Heart left ventricle (tissue), 13 donors: ENCODE data around the gene ERC1.

Experiments used
- POLR2A ChIP-seq, 2 donors: fragments of 450-650 bp; IDR thresholded peaks; one replicate each; pipeline ENCODE4 v1.6.1; 2017; ENCODE audit warnings: antibody characterized with exemption in 2 of 2, mild to moderate bottlenecking in 2 of 2, moderate library complexity in 2 of 2
- TF ChIP-seq, protein P1 (sequence below), 12 donors: fragments of 200-600 bp; sonication (generic) in 4 of 12; IDR thresholded peaks; one replicate each; pipeline versions ENCODE4 v1.5.0 to v1.8.0; 2018 to 2022; ENCODE audit warnings: antibody characterized with exemption in 12 of 12, mild to moderate bottlenecking in 5 of 12
- donor health status: ischemic (EF 13 %, LVEDD 7.1; RV severe dilation, severe dysfunction).
- donor health status: DM: no; HTN: yes; CAD: no.
- donor health status: DM: no; HTN: no; CAD: no.
- donor health status: ischemic (EF 25% LVEDD 6.9; RV normal size, moderate dysfunction).
- donor health status: ischemic (EF 25% LVEDD 5.7; RV mildly dilated, moderate dysfunction).
- donor health status: ischemic (EF 35%, LVEDD 5.7; RV mildly dilated, moderate dysfunction).
- donor health status: nonischemic (EF 11% LVEDD 7.7; RV severe dilation, severe dysfunction).
- donor health status: DM: yes; HTN: yes; CAD: no.
- donor health status: PGD.
- donor health status: ischemic (EF 29% LVEDD 5.4; RV normal size, mild dysfunction).
- donor health status: nonischemic (EF 23%, LVEDD 6.1; RV moderate dilation, normal function).

DNA sequence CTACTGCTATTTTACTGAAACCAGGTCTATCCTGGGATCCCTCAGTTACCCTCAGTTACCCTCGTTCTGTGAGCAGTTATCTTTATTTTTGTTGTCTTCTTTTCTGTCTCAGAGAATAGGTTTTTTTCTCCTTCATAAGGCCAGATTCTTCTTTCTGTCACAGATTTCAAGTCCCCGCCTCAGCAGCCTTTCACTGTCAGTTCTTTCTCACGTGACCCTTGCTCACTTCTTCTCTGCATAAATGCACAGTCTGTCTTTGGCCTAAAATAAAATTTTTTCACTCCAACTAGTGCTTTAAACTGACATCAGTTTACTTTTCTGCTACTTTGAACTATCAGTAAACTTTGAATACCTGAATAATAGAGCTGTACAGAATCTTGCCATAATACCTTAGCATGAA is 299.7 kb downstream of the ERC1 start:
- TF ChIP-seq, protein P1, sequence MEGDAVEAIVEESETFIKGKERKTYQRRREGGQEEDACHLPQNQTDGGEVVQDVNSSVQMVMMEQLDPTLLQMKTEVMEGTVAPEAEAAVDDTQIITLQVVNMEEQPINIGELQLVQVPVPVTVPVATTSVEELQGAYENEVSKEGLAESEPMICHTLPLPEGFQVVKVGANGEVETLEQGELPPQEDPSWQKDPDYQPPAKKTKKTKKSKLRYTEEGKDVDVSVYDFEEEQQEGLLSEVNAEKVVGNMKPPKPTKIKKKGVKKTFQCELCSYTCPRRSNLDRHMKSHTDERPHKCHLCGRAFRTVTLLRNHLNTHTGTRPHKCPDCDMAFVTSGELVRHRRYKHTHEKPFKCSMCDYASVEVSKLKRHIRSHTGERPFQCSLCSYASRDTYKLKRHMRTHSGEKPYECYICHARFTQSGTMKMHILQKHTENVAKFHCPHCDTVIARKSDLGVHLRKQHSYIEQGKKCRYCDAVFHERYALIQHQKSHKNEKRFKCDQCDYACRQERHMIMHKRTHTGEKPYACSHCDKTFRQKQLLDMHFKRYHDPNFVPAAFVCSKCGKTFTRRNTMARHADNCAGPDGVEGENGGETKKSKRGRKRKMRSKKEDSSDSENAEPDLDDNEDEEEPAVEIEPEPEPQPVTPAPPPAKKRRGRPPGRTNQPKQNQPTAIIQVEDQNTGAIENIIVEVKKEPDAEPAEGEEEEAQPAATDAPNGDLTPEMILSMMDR (IDR thresholded peaks at IDR 0.05): no peak
- TF ChIP-seq POLR2A (IDR thresholded peaks at IDR 0.05): no peak
